Endothelial cell of umbilical vein (primary cell): ENCODE results near the gene CACHD1. TPM values are rescaled to one million over a fixed set of nuclear protein-coding genes. Genes with fewer than 3 reads are reported as not detected.

Experiments
- BruUV-seq: library from RNA; stranded (reverse); fragments of 400-500 nt; replicated peaks from 2 replicates; lab custom pipeline; 2021; lab: Mats Ljungman, UMichigan
- CTCF ChIA-PET: fragments of 300-600, 350-600 bp; sonication (Branson Sonifier 250); formaldehyde crosslinking; loops from one replicate; lab custom pipeline; 2021; ENCODE audit warnings: antibody characterized with exemption, inconsistent platforms; lab: Charles Lee
- POLR2A ChIA-PET: fragments of 300-600, 350-600 bp; sonication (Branson Sonifier 250); formaldehyde crosslinking; loops from one replicate; lab custom pipeline; 2021; ENCODE audit warnings: antibody characterized with exemption, inconsistent platforms; lab: Charles Lee
- DNase-seq: peaks from one replicate; pipeline ENCODE4 v3.0.0-alpha.2; 2011; ENCODE audit warnings: low read depth, low spot score
- FAIRE-seq: peaks from 2 replicates; lab custom pipeline; 2011; peaks lifted over from hg19 to GRCh38; lab: Jason Lieb, UNC
- H2AFZ ChIP-seq: 2 replicates; pipeline ENCODE4 v1.6.0; 2012; ENCODE audit warnings: low read depth, low read length, control low read depth, inconsistent platforms
- H3K27ac ChIP-seq: 2 replicates; pipeline ENCODE4 v1.5.1; 2011; ENCODE audit warnings: low read depth, mild to moderate bottlenecking, control low read depth, low read length, moderate library complexity; ENCODE audit not compliant: insufficient read depth
- H3K27me3 ChIP-seq, 2 experiments: 2 replicates each; pipeline versions ENCODE4 v1.6.0 to v1.6.1; 2011; ENCODE audit warnings: low read length in 2 of 2, mixed read lengths in 1 of 2; ENCODE audit not compliant: control insufficient read depth in 2 of 2, insufficient read depth in 2 of 2
- H3K36me3 ChIP-seq, 2 experiments: 2 replicates in 1 of 2; 3 replicates in 1 of 2; pipeline ENCODE4 v1.5.1; 2011; ENCODE audit warnings: low read length in 2 of 2, mild to moderate bottlenecking in 1 of 2, moderate library complexity in 1 of 2; ENCODE audit not compliant: control insufficient read depth in 2 of 2, insufficient read depth in 2 of 2; ENCODE audit errors: extremely low read depth in 1 of 2
- H3K4me1 ChIP-seq: 3 replicates; pipeline ENCODE4 v1.5.1; 2011; ENCODE audit warnings: mild to moderate bottlenecking, low read length; ENCODE audit not compliant: control insufficient read depth, insufficient read depth; ENCODE audit errors: extremely low read depth
- H3K4me2 ChIP-seq: 2 replicates; pipeline ENCODE4 v1.6.1; 2011; ENCODE audit warnings: low read length, control low read depth, mixed read lengths; ENCODE audit not compliant: insufficient read depth
- H3K4me3 ChIP-seq, 3 experiments: fragments of 200-600 bp in 1 of 3; sonication (generic), shearing (Covaris generic) in 1 of 3; replicated peaks in 1 of 3; 2 replicates each; pipeline ENCODE4 v1.5.1; 2011 to 2016; ENCODE audit warnings: control low read depth in 3 of 3, low read length in 3 of 3, mild to moderate bottlenecking in 2 of 3, inconsistent platforms in 1 of 3, low read depth in 1 of 3, moderate library complexity in 1 of 3; ENCODE audit not compliant: insufficient read depth in 1 of 3
- H3K79me2 ChIP-seq: 2 replicates; pipeline ENCODE4 v1.6.0; 2012; ENCODE audit warnings: low read length, inconsistent platforms; ENCODE audit not compliant: control insufficient read depth, insufficient read depth
- H3K9ac ChIP-seq: replicated peaks from 2 replicates; pipeline ENCODE3; 2011; ENCODE audit warnings: low read length, control low read depth; ENCODE audit not compliant: insufficient read depth; ENCODE audit errors: extremely low read depth
- H3K9me1 ChIP-seq: replicated peaks from 3 replicates; pipeline ENCODE4 v1.6.0; 2011; ENCODE audit warnings: mild to moderate bottlenecking, low read length; ENCODE audit not compliant: control insufficient read depth, insufficient read depth; ENCODE audit errors: extremely low read depth
- H3K9me3 ChIP-seq: replicated peaks from 2 replicates; pipeline ENCODE4 v1.5.1; 2012; ENCODE audit warnings: low read length, inconsistent platforms; ENCODE audit not compliant: control insufficient read depth, insufficient read depth
- H4K20me1 ChIP-seq: replicated peaks from 2 replicates; pipeline ENCODE3; 2011; ENCODE audit warnings: mild to moderate bottlenecking, low read length; ENCODE audit not compliant: control insufficient read depth, insufficient read depth; ENCODE audit errors: extremely low read depth
- EZH2 ChIP-seq: IDR thresholded peaks from 2 replicates; pipeline ENCODE4 v1.6.1; 2012; ENCODE audit warnings: borderline replicate concordance, low read depth, mild to moderate bottlenecking, moderate library complexity, low read length, inconsistent platforms; ENCODE audit not compliant: severe bottlenecking
- FOS ChIP-seq: IDR thresholded peaks from 2 replicates; pipeline ENCODE4 v1.6.1; 2011; ENCODE audit warnings: mild to moderate bottlenecking, low read length, moderate library complexity, borderline replicate concordance; ENCODE audit not compliant: insufficient read depth
- GATA2 ChIP-seq: IDR thresholded peaks from 2 replicates; pipeline ENCODE4 v1.7.0; 2011; ENCODE audit warnings: low read depth, mild to moderate bottlenecking, moderate library complexity, mixed read lengths, low read length; ENCODE audit not compliant: insufficient read length, insufficient read depth
- JUN ChIP-seq: IDR thresholded peaks from 2 replicates; pipeline ENCODE4 v1.6.1; 2011; ENCODE audit warnings: borderline replicate concordance, low read depth; ENCODE audit not compliant: insufficient read length, insufficient read depth
- MYC ChIP-seq: IDR thresholded peaks from one replicate; pipeline ENCODE4 v1.6.1; 2011; ENCODE audit warnings: mild to moderate bottlenecking, low read depth, low read length
- POLR2A ChIP-seq: IDR thresholded peaks from 2 replicates; pipeline ENCODE4 v1.6.1; 2012; ENCODE audit warnings: low read depth, mild to moderate bottlenecking, control low read depth, low read length
- POLR2AphosphoS5 ChIP-seq: IDR thresholded peaks from 2 replicates; pipeline ENCODE4 v1.6.1; 2012; ENCODE audit warnings: low read depth, mild to moderate bottlenecking, control low read depth, low read length, moderate library complexity; ENCODE audit not compliant: insufficient read depth
- dilution Hi-C: fragments of 300-500 bp; cut with MboI; formaldehyde crosslinking; loops from one replicate; pipeline ENCODE4 v1.15.0; 2019; ENCODE audit warnings: low sequenced_read_pairs; ENCODE audit not compliant: extremely low pct_ligation_motif_present
- intact Hi-C: fragments of 100-400 bp; cut with micrococcal nuclease; formaldehyde crosslinking; loops from one replicate; pipeline ENCODE4 v1.10.0; 2022
- polyA plus RNA-seq, 4 experiments: library from polyadenylated mRNA; depleted of rRNA in 3 of 4; stranded (reverse) in 3 of 4; unstranded in 1 of 4; fragments of >200 nt; gene quantifications; 2 replicates each; pipeline versions ENCODE4 v1.2.1 to v1.2.3, GENCODE V29; 2011 to 2012; ENCODE audit warnings: missing spikeins in 1 of 4
- total RNA-seq: library from RNA; stranded (reverse); gene quantifications from 2 replicates; pipeline ENCODE4 v1.2.3, GENCODE V29; 2021
- TF ChIP-seq, protein P1 (sequence below), 2 donors: IDR thresholded peaks; 1 replicate in 1 of 2; 2 replicates in 1 of 2; pipeline ENCODE4 v1.5.1; 2011; ENCODE audit warnings: low read length in 2 of 2, mild to moderate bottlenecking in 2 of 2, moderate library complexity in 2 of 2, control low read depth in 1 of 2, inconsistent platforms in 1 of 2, low read depth in 1 of 2; ENCODE audit not compliant: insufficient read depth in 1 of 2; ENCODE audit errors: extremely low read depth in 1 of 2
- TF ChIP-seq, protein P2 (sequence below): IDR thresholded peaks from 2 replicates; pipeline ENCODE4 v1.6.1; 2011; ENCODE audit not compliant: insufficient read depth, insufficient read length

Gene CACHD1
- total and polyA plus RNA-seq, 2 donors (not counting 3 experiments of a cell fraction or from before 2014, with no cell fraction given), result 3.6 to 9.3 TPM

GRCh38 chr1:64599242-64599641, 129.3 kb downstream of the CACHD1 start:
- FAIRE-seq, result no peak
- no peak overlapping the region for H2AFZ ChIP-seq

More at GRCh38 chr1:64599242-64599641, 129.3 kb downstream of the CACHD1 start:
- Histone ChIP-seq H3K27ac (no peak overlapping the region), H3K4me1 (no peaks in the 10 kb centered on the region), H3K27me3 (no peaks in the 10 kb centered on the region), H4K20me1 (no peaks in the 10 kb centered on the region), H3K9ac (no peak overlapping the region), H3K79me2 (no peaks in the 10 kb centered on the region), H3K9me1 (no peaks in the 10 kb centered on the region), H3K9me3 (no peaks in the 10 kb centered on the region), H3K4me2 (no peak overlapping the region), H3K36me3 (no peaks in the 10 kb centered on the region), H3K4me3 (no peak overlapping the region)
- no TSS peak for BruUV-seq
- intact Hi-C loops (no loop called here), dilution Hi-C loops (no loop called here)
- DNase-seq, result no peak
- CTCF ChIA-PET, result interaction anchor here (0.9 kb wide), 1 partner anchor 55 kb away, joined by 3 read pairs; no protein-coding TSS in a partner anchor
- POLR2A ChIA-PET, result no interaction called here
- TF ChIP-seq, protein P1, sequence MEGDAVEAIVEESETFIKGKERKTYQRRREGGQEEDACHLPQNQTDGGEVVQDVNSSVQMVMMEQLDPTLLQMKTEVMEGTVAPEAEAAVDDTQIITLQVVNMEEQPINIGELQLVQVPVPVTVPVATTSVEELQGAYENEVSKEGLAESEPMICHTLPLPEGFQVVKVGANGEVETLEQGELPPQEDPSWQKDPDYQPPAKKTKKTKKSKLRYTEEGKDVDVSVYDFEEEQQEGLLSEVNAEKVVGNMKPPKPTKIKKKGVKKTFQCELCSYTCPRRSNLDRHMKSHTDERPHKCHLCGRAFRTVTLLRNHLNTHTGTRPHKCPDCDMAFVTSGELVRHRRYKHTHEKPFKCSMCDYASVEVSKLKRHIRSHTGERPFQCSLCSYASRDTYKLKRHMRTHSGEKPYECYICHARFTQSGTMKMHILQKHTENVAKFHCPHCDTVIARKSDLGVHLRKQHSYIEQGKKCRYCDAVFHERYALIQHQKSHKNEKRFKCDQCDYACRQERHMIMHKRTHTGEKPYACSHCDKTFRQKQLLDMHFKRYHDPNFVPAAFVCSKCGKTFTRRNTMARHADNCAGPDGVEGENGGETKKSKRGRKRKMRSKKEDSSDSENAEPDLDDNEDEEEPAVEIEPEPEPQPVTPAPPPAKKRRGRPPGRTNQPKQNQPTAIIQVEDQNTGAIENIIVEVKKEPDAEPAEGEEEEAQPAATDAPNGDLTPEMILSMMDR (IDR thresholded peaks at IDR 0.05; ENCODE audit: extremely low read depth in 1 of 2, insufficient read depth in 1 of 2, low read depth in 1 of 2, low read length in 2 of 2), result no peak
- TF ChIP-seq EZH2 (no peak), FOS (no peak), GATA2 (no peak), POLR2A (no peak), POLR2AphosphoS5 (no peak), MYC (no peak), JUN (no peak)
- TF ChIP-seq, protein P2, sequence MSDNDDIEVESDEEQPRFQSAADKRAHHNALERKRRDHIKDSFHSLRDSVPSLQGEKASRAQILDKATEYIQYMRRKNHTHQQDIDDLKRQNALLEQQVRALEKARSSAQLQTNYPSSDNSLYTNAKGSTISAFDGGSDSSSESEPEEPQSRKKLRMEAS, result no peak
